HCT116 (cell line): ENCODE results near the gene TDRD10.

ENCODE experiments used
- TF ChIP-seq, protein P1 (sequence below): IDR thresholded peaks from 2 replicates; pipeline ENCODE4 v1.6.1; 2012
- TF ChIP-seq, protein P2 (sequence below): IDR thresholded peaks from 2 replicates; pipeline ENCODE4 v1.6.1; 2011; ENCODE audit warnings: mild to moderate bottlenecking, low read length, moderate library complexity; ENCODE audit not compliant: insufficient replicate concordance; ENCODE audit errors: extremely low read depth

DNA sequence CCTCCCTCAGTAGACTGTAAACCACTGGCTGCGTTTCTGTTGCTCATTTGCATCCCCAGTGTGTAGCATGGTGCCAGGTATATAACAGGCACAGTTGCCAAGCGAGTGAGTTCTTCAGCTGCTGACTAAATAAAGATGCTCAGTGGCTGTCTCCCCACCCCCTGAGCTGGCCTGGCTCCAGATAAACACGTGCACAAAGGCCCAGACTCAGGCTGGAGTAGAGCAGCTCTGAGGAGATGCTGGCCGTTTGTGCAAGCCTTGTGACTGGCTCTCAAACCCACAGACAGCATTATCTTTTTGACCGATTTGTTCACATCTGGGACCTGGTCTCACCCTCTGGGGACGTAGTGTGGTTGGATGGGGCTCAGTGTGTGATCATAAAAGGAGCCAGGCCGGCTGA lies 72.7 kb downstream of the TDRD10 start:
- TF ChIP-seq, protein P1, sequence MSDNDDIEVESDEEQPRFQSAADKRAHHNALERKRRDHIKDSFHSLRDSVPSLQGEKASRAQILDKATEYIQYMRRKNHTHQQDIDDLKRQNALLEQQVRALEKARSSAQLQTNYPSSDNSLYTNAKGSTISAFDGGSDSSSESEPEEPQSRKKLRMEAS: no peak
- TF ChIP-seq, protein P2, sequence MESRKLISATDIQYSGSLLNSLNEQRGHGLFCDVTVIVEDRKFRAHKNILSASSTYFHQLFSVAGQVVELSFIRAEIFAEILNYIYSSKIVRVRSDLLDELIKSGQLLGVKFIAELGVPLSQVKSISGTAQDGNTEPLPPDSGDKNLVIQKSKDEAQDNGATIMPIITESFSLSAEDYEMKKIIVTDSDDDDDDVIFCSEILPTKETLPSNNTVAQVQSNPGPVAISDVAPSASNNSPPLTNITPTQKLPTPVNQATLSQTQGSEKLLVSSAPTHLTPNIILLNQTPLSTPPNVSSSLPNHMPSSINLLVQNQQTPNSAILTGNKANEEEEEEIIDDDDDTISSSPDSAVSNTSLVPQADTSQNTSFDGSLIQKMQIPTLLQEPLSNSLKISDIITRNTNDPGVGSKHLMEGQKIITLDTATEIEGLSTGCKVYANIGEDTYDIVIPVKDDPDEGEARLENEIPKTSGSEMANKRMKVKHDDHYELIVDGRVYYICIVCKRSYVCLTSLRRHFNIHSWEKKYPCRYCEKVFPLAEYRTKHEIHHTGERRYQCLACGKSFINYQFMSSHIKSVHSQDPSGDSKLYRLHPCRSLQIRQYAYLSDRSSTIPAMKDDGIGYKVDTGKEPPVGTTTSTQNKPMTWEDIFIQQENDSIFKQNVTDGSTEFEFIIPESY: no peak
